ENCODE measurements around the gene OXCT2.
A peak's percentile ranks its signal among the peaks of the same experiment; 100 is the strongest.

Gene OXCT2

GRCh38 chr1:39729842-39730241, 41.3 kb downstream of the OXCT2 start:
- no peak overlapping the region for H3K4me3 ChIP-seq (ENCODE audit: control insufficient read depth, low read depth, low read length)
- TF ChIP-seq CTCF (conservative IDR thresholded peaks at IDR 0.05; ENCODE audit: control insufficient read depth, insufficient read depth, low read depth, low read length), result no peak
- DNase-seq (ENCODE audit: low read depth), result no peak

GRCh38 chr1:39729030-39729429, 42.1 kb downstream of the OXCT2 start:
- peak; percentile 18 for DNase-seq (ENCODE audit: low read depth)
- no peak for TF ChIP-seq CTCF (conservative IDR thresholded peaks at IDR 0.05; ENCODE audit: control insufficient read depth, insufficient read depth, low read depth, low read length)

GRCh38 chr1:39727932-39728317, 43.2 kb downstream of the OXCT2 start:
- no peak for TF ChIP-seq CTCF (conservative IDR thresholded peaks at IDR 0.05; ENCODE audit: control insufficient read depth, insufficient read depth, low read depth, low read length)
- DNase-seq (ENCODE audit: low read depth), result no peak
- H3K4me3 ChIP-seq (ENCODE audit: control insufficient read depth, low read depth, low read length), result no peak overlapping the region

More at GRCh38 chr1:39729030-39729429, 42.1 kb downstream of the OXCT2 start:
- H3K4me3 ChIP-seq (ENCODE audit: control insufficient read depth, low read depth, low read length), result no peak overlapping the region

- no peak for DNase-seq (ENCODE audit: low read depth)
- no peak overlapping the region for H3K4me3 ChIP-seq (ENCODE audit: control insufficient read depth, low read depth, low read length)
- TF ChIP-seq CTCF (conservative IDR thresholded peaks at IDR 0.05; ENCODE audit: control insufficient read depth, insufficient read depth, low read depth, low read length), result no peak
Measured at GRCh38 chr1:39727221-39727931, 43.8 kb downstream of the OXCT2 start.

GRCh38 chr1:39726600-39726999, 44.5 kb downstream of the OXCT2 start:
- no peak for TF ChIP-seq CTCF (conservative IDR thresholded peaks at IDR 0.05; ENCODE audit: control insufficient read depth, insufficient read depth, low read depth, low read length)
- no peak overlapping the region for H3K4me3 ChIP-seq (ENCODE audit: control insufficient read depth, low read depth, low read length)
- no peak for DNase-seq (ENCODE audit: low read depth)

GRCh38 chr1:39722495-39722894, 48.7 kb downstream of the OXCT2 start:
- no peak for TF ChIP-seq CTCF (conservative IDR thresholded peaks at IDR 0.05; ENCODE audit: control insufficient read depth, insufficient read depth, low read depth, low read length)
- no peak for DNase-seq (ENCODE audit: low read depth)
- H3K4me3 ChIP-seq (ENCODE audit: control insufficient read depth, low read depth, low read length), result no peak overlapping the region

All from fibroblast of mammary gland (primary cell).